Activated CD4-positive, alpha-beta T cell treated with anti-CD3 and anti-CD28 coated beads, Interleukin-2, amount 50 U/mL, for 16 hours (primary cell): ENCODE data around the gene TBC1D14.
A peak's percentile ranks its signal among the peaks of the same experiment; 100 is the strongest.

Source experiments
- DNase-seq: peaks from one replicate; pipeline ENCODE4 v3.0.0-alpha.2; 2020

Gene TBC1D14

GRCh38 chr4:6932918-6933317, 23.3 kb downstream of the TBC1D14 start:
- no peak for DNase-seq

- no peak for DNase-seq
Measured at GRCh38 chr4:6933691-6934430, 24.2 kb downstream of the TBC1D14 start.

- DNase-seq, result no peak
Measured at GRCh38 chr4:6935965-6936364, 26.3 kb downstream of the TBC1D14 start.

GRCh38 chr4:6937201-6937600, 27.6 kb downstream of the TBC1D14 start:
- DNase-seq, result no peak

DNA sequence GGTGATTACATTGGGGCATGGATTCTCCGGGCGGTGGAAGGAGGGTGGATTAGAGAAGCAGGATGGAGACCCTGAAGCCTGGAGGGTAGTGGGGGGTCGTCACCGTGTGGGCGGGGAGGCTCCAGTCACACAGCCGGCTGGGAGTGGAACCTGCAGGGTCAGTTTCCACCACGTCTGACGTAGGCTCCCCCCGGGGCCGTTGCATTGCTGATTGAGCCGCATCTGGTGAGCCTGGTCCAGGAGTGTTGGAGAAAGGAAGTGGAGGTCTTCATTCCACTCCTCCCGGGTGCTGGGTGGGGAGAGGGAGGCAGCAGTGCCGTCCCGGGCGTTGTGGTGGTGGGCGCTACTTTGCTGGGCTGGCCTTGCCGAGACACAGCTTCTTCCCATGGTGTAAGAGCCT, 28.1 kb downstream of the TBC1D14 start:
- DNase-seq, result no peak

- no peak for DNase-seq
Measured at GRCh38 chr4:6938237-6938636, 28.6 kb downstream of the TBC1D14 start.

- no peak for DNase-seq
Measured at GRCh38 chr4:6938647-6939271, 29.1 kb downstream of the TBC1D14 start.

DNA sequence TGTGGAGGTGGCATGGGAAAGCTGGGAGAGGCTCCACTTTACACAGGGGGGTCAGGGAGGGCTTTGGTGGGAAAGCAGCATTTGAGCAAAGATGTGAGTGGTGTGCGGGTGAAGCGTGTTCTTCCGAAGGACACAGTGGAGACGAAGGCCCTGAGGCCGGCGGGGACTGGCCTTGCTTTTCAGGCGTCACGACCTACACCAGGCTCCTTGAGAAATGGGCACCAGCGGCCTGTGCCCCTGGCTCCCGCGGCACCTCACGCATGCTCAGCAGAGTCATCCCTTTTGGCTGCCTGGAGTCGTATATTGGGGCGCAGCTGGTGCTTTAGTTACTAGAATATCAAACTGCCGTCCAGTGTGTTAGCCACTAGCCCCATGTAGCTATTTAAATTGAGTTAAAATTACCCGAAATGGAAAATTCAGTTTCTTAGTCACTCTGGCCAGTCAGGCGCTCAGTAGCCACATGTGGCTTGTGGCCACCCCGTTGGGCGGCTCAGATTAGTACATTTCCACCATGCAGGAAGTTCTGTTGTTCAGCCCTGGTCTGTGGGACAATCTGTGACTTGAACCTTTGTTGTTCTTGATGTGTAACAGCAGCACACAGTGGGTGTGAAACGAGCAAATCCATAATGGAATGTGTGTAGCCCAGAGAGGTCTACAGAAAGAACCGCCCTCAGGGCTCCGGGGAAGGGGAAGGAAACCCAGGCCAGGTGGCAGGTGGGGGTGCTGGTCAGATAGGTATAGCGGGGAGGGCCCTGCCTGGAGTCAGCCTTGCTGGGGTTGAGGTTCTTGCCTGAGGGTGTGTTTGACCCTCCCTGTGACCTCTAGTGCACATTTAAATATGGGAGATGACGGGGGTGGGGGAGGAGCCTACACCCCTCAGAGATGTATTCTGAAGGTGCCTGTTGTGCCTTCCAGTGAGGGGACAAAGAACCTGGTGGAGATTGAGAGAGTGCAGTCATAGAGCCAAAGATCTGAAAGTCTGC, 30.4 kb downstream of the TBC1D14 start:
- peak; percentile 26 for DNase-seq

- DNase-seq, result no peak
Measured at GRCh38 chr4:6940744-6941137, 31.1 kb downstream of the TBC1D14 start.

- no peak for DNase-seq
Measured at GRCh38 chr4:6941796-6942195, 32.2 kb downstream of the TBC1D14 start.

DNA sequence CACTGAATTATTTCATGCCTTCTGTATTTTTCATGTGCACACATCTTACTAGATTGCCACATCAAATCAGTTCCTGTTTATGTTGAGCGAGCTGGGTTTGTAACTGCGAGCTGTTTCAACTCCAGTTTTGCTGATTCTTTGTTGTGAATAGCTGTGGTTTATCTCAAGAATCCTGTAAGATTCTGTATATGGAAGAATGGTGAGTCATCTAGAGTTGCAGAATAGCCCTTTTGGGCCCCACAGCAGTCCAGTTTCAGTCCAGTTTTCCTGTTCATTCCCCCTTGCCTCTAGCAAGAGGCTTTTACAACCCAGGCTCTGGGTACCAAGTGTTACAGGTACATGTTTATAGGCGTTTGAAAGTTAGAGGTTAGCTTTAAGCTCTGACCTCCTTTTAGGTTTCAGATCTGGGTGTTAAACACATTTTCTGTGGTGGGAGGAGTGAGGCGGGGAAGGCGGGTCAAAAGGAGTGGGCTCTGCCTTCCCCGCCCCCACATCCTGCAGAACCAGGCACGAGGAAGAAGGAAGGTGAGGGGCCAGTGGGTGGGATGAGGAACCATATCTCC, 32.7 kb downstream of the TBC1D14 start:
- peak; percentile 76 for DNase-seq

DNA sequence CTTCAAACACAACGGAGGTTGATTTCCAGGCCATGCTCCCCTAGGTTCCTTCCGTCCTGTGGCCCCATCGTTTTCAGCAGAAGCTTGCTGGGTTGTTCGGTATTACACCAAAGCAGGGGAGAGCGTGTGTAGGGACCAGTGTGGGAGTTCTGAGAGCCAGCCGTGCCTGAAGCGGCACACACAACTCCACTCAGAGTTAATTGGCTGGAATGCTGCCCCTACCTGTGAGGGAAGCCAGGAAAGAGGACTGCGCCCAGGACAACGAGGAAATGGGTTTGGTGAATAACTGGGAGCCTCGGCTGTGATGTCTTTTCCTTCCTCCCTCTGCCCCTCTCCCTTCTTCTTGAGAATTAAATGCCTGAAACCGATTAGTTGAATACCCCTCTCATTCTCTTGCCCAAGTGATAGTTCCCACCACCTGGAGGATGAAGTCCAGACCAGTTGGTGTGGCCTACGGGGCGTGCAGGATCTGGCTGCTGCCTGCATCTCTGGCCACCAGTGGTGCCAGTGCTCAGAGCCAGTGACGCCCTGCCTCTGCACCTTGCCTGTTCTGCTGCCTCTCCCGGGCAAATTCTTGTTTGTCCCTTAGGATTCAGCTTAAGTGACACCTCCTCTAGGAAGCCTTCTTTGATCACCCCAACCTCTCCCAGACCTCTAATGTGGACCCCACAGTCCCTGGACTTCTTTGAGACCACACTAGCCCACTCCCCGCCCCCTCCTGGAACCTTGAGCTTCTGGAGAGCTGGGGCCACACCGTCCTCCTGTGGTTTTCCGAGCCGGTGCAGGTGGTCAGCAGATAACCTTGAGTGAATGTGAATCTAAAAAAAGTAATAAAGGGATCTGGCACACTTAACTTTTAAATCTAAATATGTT, 33.6 kb downstream of the TBC1D14 start:
- no peak for DNase-seq

DNA sequence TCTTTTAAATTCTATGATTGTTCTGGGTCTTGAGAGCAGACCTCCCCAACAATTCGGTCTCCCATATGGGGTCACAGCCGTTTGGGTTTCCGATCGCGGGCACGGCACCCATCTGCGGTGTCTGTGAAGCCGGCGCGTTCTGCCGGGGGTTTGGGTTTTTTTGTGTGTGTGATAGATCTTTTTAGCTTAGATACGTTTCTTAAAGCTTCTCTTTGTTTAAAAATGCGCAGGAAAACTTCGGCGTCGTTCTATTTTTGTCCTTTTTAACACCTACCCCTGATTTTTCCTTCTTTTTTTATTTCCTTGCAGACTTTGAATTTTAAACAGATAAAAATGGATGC, 34.2 kb downstream of the TBC1D14 start:
- no peak for DNase-seq

DNA sequence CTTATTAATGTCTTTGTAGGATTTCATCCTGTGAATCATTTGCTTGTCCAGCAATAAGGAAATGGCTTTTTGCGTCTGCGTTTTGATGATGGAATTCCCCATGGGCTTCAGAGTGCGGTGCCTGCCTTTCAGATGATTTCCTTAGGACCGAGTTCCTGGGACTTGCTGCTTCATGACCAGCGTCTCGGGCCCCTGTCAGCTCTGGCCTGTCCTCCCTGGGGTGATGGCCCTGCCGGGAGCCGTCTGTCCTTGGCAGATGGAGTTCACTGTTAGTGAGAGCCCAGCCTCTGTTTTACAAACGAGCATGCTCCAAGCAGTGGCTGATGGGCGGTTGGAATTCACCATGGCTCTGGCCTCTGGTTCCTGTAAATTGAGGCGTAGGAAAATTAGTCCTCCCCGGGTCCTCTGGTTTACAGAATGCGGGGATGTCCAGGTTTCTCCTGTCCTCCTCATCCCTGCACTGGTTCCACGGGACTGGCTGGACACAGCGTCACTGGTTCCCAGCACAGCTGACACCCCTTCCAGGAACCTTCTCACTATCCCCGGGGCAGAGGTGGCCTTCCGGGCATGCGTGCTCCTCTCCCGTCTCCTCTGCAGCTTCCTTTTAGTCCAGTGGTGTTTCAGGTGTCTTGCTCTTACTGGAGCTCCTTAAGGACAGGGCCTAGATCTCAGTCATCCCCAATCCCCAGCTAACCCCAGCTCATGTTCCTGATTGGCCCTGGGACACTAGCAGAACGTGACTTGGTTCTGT, 34.9 kb downstream of the TBC1D14 start:
- no peak for DNase-seq

- DNase-seq, result no peak
Measured at GRCh38 chr4:6945052-6945409, 35.4 kb downstream of the TBC1D14 start.

- no peak for DNase-seq
Measured at GRCh38 chr4:6946497-6946896, 36.9 kb downstream of the TBC1D14 start.

- no peak for DNase-seq
Measured at GRCh38 chr4:6948134-6948460, 38.5 kb downstream of the TBC1D14 start.

- no peak for DNase-seq
Measured at GRCh38 chr4:6951880-6952381, 42.3 kb downstream of the TBC1D14 start.

DNA sequence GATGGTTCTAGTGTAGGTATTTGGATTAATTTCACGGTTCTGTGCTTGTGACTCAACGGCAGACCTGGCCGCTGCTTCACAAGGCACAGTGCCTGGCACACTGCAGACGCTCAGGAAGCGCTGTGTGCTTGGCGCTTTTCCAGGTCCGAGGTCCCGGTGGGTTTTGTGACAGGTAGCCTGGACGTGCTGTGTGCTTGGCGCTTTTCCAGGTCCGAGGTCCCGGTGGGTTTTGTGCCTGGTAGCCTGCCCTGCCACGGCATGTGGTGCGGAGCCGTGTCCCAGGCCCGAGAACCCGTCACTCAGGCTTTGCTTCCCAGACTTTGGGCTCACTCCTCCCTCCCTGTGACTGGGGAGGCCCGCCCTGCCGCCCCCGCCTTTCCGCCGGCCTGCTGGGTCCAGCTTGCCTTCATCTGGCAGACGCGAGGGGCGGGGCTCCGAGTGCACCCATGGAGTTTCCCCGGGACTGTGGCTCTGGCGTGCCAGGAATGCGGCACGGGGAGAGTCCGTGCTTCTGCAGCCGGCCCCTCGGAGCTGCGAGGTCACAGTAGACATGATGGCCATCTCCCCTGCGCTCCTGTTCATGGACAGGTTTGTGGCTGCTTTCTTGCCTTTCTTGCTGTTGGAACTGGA, 44.2 kb downstream of the TBC1D14 start:
- no peak for DNase-seq

DNA sequence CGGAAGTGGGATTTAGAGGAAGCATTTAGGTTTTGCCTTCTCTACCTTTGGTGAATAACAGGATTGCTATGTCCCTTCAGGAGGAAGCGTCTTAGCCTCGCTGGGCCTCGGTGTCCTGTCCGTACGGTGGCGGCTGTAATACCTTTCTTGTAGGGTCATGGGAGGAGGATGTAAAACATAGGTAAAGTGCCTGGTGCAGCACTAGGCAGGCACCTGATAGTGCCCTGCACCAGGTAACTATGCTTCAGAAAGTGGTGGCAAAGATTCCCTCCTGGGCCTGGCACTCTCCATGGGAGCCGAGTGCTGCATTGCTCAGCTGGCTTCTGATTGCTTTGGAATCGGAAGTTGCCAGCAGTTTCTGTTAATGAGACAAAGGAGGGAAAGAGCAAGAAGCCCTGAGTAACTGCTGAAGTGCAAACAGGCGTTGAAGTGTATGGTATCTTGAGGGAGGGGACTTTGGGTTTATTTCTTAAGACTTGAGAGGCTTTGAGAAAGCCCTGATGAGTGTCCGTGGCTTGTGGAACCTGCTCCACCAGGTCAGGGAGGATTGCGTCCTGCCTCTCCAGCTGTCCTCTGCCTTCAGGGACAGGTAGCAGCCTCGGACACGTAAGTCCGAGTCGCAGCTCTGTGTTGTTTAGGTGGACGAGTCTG, 45.8 kb downstream of the TBC1D14 start:
- no peak for DNase-seq

GRCh38 chr4:6956087-6956433, 46.4 kb downstream of the TBC1D14 start:
- no peak for DNase-seq
